SKM-1 (cell line): Measurements from ENCODE around the gene KMT2D.

Experiments
- DNase-seq: peaks from one replicate; lab custom pipeline; 2025; ENCODE audit not compliant: unreplicated experiment; lab: John Stamatoyannopoulos, UW

Gene KMT2D

GRCh38 chr12:49036029-49036428 lies 24.6 kb downstream of the KMT2D start:
- DNase-seq, result no peak

- no peak for DNase-seq
These were observed 26.3 kb downstream of the KMT2D start for GRCh38 chr12:49034286-49034622.

GRCh38 chr12:49033611-49034285 lies 26.8 kb downstream of the KMT2D start:
- no peak for DNase-seq

GRCh38 chr12:49032679-49033447 lies 27.7 kb downstream of the KMT2D start:
- no peak for DNase-seq

- no peak for DNase-seq
These were observed 28.3 kb downstream of the KMT2D start for GRCh38 chr12:49032276-49032675.

- no peak for DNase-seq
These were observed 28.9 kb downstream of the KMT2D start for GRCh38 chr12:49031573-49032161.

- DNase-seq, result no peak
These were observed 29.7 kb downstream of the KMT2D start for GRCh38 chr12:49030714-49031572.

GRCh38 chr12:49030119-49030518 lies 30.5 kb downstream of the KMT2D start:
- no peak for DNase-seq

GRCh38 chr12:49028666-49029275 lies 31.8 kb downstream of the KMT2D start:
- DNase-seq, result no peak

- DNase-seq, result no peak
These were observed 32.6 kb downstream of the KMT2D start for GRCh38 chr12:49027846-49028555.

- DNase-seq, result no peak
These were observed 33.7 kb downstream of the KMT2D start for GRCh38 chr12:49026678-49027480.

GRCh38 chr12:49026101-49026500 lies 34.5 kb downstream of the KMT2D start:
- DNase-seq, result no peak

GRCh38 chr12:49025463-49025862 lies 35.1 kb downstream of the KMT2D start:
- no peak for DNase-seq

GRCh38 chr12:49024543-49024942 lies 36.1 kb downstream of the KMT2D start:
- DNase-seq, result no peak

- no peak for DNase-seq
These were observed 36.8 kb downstream of the KMT2D start for GRCh38 chr12:49023812-49024211.

GRCh38 chr12:49022558-49023178 lies 37.9 kb downstream of the KMT2D start:
- no peak for DNase-seq

- no peak for DNase-seq
These were observed 39.2 kb downstream of the KMT2D start for GRCh38 chr12:49021292-49021915.

- no peak for DNase-seq
These were observed 40.2 kb downstream of the KMT2D start for GRCh38 chr12:49020441-49020840.
